NCI-H1105 (cell line): Measurements from ENCODE around the gene ACD.
A peak's percentile ranks its signal among the peaks of the same experiment; 100 is the strongest.

Experiments used
- DNase-seq: peaks from one replicate; lab custom pipeline; 2025; lab: John Stamatoyannopoulos, UW

ACD gene

DNA sequence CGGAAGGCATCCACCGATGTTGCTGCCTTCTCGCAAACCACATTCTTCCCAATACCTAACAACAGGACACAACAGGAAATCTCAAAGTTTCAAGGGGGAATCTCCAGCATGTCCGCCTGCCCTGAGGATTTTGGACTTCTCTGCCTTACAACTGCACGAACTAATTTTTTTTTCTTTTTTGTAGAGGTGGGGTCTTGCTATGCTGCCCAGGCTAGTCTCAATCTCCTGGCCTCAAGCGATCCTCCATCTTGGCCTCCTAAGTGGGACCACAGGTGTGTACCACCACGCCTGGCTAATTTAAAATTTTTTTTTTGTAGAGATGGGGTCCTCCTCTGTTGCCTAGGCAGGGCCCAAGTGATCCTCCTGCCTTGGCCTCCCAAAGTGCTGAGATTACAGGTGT, 15.9 kb upstream of the ACD start:
- DNase-seq, result no peak

DNA sequence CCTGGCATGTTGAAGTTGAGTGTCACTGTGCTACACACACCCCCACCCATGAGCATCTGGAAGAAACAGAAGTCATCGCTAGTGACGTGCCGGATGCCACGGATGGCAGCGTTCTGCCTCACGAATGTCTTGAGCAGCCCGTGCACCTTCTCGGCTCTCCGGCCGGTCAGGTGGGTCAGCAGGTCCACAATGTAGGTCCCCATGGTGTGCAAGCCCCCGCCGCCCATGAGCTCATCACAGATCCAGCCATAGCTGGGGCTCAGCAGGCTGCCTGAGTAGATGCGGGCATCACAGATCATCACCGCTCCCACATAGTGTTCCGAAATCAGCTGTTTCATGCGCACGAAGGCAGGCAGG, 15.5 kb upstream of the ACD start:
- DNase-seq, result no peak

DNA sequence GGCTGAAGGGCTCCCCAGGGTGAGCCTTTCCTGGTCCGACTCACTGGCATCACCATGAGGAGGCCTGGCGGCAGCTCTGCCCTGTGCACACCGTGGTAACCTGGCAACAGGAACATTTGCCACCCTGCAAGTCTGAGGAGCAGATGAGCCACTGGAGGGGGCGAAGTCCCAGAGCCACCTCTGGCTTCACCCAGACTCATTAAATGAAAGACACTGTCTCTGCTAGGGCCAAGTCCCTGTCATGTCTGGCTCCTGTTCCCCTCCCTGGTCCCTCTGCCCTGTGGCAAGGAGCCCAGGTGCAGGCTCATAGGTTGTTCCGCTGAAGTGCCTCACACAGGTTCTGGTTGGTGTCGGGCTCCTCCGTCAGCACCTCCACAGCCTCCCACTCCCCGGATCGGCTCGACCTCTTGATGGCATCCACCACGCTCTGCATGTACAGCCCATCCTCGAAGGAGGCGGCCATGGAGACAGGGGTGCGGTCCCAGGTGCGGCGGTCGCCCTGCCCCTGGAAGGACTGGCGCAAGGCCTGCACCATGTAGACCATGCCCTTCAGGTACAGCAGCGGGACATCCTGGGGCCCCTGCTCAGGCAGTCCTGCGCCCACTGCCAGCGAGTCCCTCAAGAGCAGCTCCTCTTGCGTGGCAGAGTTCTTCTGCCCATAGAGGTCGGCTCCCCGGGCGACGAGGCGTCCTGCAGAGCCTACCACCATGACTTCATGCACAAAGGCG, 15.0 kb upstream of the ACD start:
- DNase-seq, result no peak

DNA sequence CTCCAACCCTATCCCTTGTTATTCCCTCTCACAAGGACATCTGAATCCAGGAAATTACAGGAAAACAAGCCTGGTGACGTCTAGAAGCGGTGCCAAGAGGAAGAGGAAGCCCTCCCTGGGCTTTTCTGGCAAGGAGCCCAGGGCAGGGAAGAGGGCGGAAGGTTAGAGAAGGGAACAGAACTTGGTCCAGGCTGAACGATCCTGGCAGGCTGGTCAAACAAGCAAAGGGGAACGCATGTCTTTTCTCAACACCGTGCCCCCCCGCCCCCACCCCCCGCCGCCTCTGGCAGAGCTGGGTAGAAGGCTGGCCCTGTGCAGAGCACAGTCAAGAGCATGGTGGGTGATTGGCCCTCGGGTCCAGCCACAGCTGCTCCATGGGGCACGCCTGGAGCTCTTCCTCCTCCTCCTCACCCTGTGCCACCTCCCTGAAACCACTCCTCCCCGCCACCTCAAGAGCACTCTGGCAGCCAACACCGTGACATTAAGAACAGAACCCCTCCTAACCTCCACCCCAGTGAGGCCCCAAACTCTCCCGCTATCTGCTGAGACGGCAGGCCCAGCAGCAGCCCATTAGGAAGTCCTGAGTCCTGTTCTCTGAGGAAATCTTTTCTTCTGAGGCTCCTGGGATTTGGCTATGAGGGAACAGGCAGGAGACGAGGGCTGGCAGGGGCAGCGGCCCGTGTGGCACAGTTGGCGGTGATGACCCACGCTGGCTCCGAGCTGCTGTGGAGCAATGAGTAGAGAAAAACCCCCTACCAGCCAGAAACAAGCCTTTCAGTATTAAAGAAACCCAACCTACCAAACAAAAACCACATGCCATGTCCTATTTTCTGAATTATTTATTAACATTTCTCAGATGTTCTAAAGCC, 13.9 kb upstream of the ACD start:
- DNase-seq, result no peak

DNA sequence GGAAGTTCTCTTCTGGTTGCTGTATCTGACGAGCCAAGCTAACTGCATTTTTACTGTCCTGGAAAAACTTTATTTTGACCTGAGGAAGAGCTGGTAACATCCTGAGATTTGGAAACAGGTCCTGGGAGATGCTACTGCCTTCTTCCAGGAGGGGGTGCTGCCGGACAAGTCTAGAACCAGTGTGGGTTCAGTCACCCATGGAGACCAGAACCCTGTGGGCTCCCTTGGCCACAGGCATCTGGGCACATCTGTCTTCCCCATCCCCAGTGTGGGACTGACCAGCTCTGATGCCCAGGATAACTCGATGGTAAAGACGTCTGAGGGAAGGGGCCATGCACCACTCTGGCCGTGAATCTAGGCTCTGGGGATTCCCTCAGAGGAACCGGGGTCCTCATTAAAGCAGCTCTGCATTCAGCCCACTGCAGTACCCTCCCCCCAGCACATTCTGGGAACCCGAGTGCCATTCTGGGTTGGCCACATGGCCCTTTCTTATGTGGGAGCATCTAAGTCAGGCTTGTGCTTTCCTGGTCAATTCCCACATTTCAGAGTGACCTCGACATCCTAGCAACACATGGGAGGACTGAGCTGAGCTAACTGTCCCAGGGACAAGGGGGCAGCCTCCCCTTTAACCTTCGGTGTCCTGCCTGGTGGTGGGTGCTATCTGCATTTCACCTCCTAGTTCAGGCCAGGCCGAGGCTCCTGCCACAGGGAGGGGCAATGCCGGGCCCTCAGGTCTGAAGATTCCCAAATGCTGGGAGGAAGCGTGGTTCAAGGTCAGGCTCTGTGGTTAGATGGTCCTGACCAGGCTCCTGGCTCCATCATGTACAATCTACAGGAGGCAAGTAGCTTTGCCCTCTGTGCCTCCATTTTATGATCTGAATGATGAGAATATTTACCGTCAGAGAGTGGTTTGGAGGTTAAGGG, 12.9 kb upstream of the ACD start:
- DNase-seq, result no peak

DNA sequence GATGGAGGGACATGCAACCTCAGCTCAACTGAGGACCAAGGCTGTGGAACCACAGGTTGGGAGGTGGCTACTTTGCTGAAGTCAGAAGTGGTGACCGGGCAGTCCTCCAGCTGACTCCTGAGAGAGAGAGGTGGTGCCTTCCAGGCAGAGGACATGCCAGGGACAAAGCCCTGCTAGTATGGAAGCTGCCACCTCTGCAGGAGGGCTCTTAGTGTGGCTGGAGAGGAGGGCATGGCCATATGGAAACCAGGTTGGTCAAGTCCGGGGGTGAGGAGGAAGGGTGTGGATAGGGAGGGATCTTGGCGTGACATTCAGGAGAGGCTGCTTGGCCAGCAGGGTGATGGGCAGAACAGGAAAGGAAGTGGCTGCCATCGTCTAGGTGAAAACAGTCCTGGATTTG, 12.2 kb upstream of the ACD start:
- DNase-seq, result no peak

DNA sequence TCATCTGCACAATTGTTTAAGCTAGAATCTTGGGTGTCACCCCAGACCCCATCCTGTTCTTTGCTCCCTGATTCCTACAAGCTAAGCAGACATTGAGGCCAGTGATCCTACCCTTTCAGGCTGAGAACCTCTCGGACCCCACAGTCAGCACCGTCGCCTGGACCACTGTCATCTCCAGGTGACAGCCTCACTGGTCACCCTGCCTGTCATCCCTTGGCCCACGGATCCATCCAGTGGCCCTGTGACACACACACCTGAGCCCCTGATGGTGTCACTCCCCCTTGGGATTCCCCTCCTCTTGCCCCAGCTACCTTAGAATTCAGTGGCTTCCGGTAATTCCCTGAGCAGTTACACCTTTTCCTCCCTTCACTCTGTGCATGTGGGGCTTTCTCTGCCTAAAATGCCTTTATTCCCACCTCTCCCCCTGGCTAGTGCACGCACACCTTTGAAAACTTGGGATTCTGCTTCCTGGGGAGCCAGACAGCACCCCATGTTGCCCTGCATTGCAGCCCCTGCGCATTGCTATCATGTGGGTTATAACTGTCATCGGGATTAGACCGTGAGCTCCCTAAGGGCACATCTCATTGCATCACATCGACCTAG, 9.5 kb upstream of the ACD start:
- no peak for DNase-seq

DNA sequence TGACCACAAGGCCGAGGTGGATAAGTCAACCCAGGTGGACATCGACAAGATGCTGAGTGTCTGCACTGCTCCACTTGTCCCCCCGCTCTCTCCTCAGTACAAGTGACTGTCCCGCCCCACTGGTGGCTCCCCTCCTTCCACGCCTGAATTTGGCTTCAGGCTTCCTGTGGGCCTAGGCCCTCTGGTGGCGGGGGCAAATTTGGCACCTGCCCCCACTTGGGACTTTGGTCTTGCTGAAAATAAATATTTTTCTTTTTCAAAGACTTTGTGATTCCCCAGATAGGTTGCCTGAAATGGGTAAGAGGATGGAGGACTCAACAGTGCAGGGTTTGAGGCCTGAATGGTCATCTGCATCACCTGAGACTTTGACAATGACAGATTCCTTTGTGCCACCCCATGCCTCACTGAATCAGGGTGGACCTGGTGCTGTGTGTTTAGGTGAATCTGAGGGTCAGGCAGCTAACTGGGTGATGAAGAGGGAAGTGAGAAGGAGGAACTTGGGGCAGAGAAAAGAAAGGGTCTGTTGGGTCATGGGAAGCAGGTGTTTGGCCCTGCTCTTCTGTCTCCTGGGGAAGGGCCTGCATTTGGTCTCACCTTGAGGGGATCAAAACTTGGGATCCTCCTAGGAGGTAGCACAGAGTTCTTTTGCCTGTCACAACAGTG, 8.6 kb upstream of the ACD start:
- no peak for DNase-seq

DNA sequence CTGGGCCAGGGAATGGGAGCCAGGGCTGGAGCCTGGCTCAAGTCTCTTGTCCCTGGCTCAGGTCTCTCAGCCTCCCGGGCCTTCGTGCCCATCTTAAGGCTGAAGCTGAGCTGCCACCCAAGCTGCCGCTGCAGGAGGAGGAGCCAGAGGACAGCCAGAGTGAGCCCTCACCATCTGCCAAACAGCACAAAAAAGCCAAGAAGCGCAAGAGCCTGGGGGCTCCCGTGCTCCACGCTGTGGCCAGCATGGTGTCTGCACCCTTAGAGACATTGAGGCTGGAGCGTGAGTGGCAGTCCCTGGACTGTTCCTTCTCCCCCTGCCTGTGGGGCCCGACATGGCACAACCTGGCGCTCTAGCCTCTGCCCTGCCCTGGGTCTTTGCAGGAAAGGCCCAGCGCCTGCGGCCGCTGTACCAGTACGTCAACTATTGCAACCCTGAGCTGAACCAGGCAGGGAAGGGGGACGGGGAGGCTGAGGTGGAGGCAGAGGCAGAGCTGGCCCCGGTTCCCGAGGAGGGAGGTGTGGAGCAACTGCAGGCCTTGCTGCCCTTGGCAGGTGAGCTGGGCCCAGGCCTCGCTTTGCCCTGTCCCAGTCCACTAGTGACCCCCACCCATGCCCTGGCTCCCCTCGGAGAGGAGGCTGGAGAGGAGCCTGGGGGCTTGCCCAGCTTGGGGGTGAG, 7.9 kb upstream of the ACD start:
- peak; percentile 60 for DNase-seq

DNA sequence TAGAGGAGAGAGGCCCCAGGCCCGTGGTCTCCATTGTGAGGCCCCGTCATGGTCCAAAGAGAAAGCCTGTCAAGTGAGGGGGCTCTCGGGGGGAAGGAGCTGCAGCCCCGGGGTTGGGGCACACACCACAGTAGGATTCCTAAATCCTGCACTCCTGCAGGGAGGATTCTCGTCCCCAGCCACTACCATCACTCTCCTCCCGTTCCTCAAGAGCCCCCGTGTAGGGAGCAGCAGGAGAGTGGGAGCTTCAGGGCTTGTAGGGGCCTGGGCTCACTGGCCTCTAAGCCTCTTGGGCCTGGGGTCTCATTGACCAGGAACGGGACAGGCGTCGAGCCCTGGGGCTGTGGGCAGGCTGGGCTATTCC, 7.4 kb upstream of the ACD start:
- DNase-seq, result no peak

DNA sequence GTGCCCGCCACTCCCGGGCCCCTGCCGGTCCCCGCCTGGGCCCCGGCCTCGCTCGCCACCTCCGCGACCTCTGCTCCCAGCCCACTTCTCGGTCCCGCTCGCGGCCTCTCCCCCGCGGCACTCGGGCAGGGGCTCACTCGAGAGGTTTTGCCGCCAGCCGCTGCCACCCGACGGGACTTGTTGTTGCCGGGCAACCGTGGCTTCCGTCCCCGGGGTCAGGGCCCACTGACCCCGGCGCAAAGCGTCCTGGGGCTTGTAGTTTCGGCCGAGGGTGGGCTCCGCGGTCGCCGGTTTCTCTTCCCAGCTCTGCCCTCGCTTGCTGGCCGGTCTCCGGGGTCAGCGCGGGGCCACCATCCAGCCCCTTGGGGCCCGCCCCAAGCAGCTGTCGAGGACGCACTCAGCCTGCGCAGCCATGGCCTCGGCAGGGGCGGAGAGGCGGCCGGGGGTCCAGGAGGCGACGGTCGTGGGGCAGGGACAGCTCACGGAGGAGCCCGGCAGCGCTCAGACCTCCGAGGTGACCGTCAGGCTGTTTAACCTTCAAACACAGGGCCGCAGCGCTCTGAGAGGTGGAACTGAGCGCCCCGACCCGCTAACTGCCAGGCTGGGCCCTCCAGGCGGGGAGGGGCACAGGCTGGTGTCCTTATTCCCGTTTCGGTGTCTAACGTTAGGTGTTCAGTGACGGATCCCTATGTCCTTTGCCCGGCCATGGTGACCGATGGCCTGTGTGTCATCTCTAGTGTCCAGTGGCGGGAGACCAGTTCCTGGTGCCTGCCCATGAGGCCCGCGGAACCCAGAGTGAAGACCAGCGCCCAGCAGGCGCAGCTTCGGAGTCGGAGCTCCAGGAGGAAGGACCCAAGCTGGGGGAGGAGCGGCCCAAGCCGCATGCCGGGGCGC, 6.7 kb upstream of the ACD start, which contains the start of the genes C16orf86 and ENKD1:
C16orf86 (plus strand) TSS at position 256 of the 894 bp plus-strand sequence; CDS start at position 413, 157 bp downstream.
ENKD1 (minus strand) TSS at position 192 of the 894 bp plus-strand sequence. CDS start 308 bp downstream, outside the sequence.
- DNase-seq, result peak; percentile 62

DNA sequence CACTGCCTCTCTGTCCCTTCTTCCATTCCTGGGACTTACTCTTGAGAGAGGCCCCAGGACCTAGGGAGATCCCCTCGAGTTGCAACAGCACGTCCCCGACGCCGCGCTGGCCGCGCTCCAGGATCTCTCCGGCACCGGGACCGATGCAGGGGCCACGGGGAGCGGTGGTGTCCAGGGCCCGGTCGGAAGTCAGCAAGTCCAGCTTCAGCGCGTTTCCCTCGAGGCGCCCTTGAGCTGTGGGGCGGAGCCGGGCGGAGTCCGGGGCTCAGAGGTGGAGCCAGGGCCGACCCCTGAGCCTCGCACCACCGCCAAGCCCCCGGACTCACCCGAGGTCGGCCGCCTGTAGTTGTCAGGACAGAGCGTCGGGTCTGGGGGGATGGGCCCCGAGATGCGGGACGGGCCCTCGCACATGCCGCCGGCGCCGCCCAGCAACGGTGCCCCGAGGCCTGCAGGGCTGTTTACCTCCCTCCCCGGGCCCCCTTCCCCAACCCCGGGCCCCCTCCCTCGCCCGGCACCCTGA, 6.0 kb upstream of the ACD start:
- no peak for DNase-seq

DNA sequence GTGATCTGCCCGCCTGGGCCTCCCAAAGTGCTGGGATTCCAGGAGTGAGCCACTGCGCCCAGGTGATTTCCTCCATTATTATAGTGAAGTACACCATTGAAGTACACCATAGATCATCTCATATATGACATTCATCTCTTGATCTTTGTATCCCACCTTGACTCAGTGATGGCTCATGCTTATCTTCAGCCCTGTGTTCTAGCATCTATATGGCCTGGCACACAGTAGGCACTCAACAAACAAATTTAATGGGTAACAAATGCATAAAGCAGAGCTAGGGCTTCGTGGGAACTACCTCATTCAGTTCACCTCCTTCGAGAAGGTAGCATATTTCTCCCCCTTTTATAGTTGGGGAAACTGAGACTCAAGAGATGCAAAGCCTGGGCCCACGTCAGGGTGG, 5.5 kb upstream of the ACD start:
- DNase-seq, result no peak

DNA sequence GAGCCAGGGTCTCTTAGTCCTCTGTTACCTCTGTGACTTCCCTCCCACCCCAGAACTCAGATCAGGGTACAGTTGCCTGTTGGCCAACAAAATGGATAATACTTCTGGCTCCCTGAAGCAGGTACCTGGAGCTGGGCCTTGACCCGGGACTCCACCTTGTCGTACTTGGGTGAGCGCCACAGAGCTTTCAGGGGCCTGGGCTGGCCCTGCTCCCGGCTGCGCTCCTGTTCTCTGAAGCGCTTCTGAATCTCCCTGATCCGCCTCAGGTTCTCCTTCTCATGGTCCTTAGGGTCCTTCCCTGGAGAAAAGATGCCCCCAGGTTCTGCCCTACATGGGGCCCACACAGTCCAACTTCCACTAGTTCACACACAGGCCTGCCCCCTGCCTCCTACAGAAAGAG, 4.8 kb upstream of the ACD start:
- DNase-seq, result no peak

DNA sequence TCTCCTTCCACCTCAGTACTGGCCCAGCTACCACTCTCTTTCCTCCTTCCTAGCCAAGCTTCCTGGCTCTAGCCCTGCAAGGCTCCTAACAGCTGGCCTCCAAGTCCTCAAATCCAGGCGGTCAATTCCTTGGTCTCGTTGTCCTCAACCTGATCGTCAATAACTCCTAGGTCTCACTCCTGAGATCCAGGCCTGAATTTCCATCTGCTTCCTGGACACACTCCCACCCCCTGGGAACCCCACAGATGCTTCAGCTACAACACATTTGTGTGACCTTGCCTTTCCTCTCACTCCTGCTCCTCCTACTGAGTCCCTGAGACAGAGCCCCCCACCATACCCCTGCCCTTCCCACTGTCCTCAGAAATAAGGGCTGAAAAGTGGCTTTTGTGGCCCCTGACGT, 4.2 kb upstream of the ACD start:
- DNase-seq, result no peak

DNA sequence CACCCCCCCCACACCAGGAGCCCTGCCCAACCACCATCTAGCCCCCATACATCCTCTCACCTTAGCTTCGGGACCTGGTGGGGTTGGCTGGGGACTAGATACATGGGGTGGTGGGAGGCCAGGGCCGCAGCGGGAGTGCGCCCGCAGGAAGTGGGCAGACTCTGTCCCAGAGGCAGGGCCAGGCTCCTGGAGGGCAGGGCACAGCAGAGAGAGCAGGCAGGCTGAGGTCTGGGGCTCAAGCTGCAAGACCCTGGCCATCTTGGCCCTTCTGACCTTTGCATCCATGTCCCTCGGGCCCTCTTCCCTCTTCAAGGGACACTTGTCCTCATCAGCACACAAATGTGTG, 3.8 kb upstream of the ACD start:
- no peak for DNase-seq

DNA sequence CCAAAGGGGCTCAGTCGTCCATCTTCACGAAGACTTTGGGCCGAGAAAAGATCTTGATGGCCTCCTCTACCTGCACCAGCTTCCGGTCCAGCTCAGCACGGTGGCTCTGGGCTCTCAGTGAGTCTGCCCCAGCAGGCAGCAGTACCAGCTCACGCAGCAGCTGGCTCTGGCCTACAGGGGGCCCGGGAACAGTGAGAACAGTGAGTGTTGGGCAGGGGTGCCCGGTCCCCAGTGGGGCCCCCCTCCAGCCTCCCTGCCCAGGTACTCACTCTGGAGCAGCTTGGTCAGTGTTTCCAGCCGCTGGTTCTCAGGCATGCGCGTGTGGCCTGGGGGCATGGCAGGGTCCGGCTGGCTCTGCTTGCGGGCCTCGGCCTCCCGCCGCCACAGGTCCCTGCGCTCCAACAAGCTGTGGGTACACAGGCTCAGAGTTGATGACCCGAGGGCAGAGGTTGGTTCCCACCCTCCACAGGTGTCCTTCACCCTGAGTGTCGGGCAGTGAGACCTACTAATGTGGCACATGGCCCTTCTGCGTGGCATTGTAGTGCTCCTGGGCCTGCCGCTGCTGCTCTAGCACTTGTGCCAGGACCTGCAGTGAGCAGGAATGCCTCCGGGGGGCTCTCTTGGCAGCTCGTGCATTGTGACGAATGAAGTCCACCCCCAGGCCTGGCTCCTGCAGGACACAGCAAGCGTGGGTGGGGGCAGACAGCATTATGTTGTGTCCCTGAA, 3.3 kb upstream of the ACD start:
- no peak for DNase-seq

DNA sequence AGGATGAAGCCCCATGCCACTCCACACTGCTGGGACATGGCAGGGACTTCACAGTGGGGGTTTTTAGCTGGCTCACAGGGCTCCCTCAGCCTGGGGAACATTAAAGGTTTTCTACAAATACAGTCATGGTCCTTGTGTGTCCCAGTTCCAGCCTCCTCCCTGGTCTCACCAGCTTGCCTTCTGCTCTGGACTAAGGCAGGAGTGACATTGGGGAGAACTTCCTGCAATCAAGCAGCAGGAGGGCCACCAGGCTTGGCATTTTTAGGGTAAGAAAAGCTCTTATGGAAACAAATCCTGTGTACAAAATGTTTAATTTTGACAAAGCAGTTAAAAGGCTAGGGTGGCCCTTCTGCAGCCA, 2.6 kb upstream of the ACD start:
- no peak for DNase-seq
